GM19099 (cell line): ENCODE measurements around the gene STH.

ENCODE experiments used
- POLR2A ChIP-seq: IDR thresholded peaks from 3 replicates; pipeline ENCODE4 v1.6.1; 2011; ENCODE audit warnings: low read depth; ENCODE audit not compliant: insufficient read length; ENCODE audit errors: extremely low read depth

Gene STH

GRCh38 chr17:46035112-46035818 is 36.2 kb downstream of the STH start:
- TF ChIP-seq POLR2A = no peak

DNA sequence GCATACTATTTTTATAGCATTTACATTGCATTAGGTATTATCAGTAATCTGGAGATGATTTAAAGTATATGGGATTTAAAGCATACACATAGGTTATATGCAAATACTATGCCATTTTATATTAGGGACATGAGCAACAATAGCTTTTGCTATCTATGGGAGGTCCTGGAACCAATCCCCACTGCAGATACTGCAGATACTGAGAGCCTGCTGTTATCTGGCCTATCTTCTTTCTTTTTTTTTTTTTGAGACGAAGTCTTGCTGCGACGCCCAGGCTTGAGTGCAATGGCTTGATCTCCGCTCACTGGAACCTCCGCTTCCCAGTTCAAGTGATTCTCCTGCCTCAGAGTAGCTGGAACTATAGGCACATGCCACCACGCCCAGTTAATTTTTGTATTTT is 37.4 kb downstream of the STH start:
- no peak for TF ChIP-seq POLR2A

DNA sequence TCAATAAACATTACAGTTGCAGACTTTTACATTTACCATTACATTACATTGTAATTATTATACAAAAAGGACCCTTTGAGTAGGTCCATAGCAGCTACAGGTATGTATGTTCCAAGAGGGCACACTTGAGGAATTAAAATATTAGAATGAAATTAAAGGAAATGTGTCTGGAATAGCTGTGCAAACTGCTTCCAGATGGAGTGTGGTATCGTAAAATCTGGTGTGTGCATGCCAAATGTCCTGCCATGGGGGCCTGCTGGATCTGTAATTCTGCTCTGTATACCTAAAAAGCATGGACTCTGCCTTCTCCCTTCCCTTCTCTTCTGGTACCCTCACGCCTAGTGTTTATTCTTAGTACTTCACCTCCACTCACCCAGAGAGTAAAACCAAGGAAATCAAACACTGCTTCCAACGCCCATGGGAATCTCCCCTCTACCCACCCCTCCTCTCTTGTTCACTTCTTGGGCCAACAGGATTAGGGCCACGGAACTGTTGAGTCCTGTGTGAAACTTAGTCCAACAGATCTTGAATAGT is 38.7 kb downstream of the STH start:
- TF ChIP-seq POLR2A = no peak

DNA sequence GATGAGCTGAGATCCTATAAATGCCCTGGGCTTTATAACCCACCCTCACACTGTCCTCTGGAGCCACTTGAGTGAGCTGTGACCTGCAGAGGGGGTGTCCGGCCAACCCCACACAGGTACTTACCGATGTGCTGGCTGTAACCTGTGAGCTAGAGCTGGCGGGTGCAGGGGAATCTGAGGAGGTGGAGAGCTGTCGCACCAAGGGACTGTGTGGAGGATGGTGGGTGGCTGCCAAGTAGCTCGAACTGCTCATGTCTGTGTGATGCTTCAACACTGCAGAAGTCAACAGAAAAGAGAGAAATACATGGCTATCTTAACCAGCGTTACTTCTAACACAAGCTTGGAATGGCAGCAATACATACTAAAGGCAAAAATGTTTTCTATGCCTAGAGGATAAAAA is 39.4 kb downstream of the STH start:
- TF ChIP-seq POLR2A = no peak

GRCh38 chr17:46038937-46039336 is 39.9 kb downstream of the STH start:
- TF ChIP-seq POLR2A = no peak

DNA sequence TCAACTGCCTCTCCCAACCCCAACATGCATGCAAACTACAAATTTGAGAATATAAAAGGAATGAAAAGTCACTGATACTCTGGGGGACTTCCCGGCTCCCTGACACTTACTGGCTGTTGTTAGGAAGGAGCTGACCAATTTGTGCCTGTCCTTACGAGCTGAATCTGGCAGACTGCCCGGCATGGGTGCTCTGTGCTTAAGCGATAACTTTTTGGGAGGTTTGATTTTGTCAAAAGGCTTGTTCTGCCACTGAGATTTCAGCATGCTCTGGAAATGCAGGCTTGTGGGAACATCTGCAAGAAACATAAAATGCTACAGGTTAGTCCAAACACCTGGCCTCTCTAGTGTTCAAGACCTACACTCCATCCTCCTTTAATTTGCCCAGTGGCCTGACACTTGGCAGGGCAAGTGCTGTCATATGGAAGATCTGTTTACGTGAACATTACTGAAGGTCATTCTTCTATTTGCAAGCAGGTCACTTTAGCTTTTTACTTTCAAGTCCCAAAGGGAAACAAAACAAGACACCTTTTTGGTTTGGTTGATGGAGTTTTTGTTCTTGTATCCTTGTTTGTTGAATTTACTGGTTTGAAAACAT is 40.6 kb downstream of the STH start:
- TF ChIP-seq POLR2A = no peak

DNA sequence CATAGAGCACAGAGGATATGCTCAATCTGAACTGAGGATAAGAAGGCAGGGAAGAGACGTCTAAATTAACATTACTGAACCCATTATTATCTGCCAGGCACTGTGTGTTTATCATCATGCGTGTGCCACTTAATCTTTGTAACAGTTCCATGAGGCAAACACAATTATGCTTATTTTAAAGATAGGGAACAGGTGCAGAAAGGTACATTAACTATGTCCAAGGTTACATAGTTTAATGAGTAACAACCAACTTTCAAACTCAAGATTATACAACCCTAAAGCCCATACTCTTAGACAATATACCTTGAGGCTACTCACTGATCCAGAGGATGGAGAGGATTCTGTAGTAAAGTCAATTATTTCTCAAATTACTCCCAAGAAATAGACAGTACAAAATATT is 43.2 kb downstream of the STH start:
- no peak for TF ChIP-seq POLR2A

- TF ChIP-seq POLR2A = no peak
Measured at GRCh38 chr17:46042925-46043324, 43.9 kb downstream of the STH start.

DNA sequence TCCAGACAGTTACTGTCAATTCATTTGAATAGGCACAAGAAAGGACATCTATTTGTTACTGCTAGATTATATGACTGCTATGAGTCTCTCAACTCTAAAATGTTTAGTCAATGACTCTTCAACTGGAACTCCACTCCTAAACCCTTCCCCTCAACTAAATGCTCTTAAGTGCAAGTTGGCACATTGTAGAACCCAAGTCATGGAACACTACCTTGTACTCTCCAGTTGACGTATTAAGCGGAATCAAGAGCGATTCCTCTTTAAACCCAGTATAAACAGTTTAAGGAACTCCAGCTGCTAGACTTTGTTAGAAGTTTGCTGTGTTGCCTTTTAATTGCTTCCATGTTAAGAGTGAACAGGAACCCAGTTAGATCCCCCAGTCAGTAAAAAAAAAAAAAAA is 44.6 kb downstream of the STH start:
- TF ChIP-seq POLR2A = no peak

DNA sequence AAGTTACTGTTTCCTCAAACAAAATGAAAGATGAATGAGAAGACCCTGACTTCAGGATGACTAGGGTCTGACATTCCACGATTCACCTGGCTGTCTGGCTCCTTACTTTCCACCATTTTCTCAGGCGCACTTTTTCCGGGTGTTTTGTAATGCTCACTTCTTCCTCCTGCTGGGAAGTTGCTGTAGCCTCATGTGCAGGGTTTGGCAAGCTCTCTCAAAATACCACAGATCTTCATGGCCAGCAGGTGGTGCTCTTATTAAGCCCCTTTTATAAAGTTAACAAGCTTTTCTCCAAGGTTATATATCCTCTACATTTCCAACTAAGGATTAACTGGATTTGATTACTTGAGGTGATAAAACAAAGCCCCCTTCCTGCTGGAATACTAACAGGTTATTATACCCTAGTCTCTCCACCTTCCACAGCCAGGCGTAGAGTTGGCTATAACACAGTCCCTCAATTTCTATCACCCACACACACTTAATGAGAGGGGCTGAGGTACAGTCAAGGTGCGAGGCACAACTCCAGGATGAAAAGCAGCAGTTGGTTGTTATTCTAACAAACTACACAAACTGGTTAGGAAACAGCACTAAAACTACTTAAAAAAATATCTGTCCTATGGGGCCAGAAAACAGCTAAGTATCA is 45.4 kb downstream of the STH start:
- no peak for TF ChIP-seq POLR2A

DNA sequence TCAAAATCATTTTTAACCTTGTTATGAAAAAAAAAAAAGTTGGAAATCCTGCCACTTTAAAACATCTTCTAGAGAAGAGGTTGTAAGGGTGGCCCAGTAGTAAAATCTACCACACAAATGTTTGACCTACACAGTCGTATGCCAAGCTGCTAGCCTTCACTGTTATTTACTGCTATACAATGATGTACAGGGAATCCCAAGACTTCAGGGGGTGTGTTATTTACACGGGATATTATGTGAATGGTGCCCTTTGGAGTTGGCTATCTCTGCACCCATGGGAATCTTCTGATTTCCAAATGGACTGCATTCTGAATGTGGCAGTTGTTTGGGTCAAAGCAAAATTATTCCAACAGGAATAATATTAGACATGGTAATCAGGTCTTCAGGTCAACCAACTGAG is 45.9 kb downstream of the STH start:
- no peak for TF ChIP-seq POLR2A

GRCh38 chr17:46045639-46046038 is 46.6 kb downstream of the STH start:
- TF ChIP-seq POLR2A = no peak

- no peak for TF ChIP-seq POLR2A
Measured at GRCh38 chr17:46046957-46047356, 47.9 kb downstream of the STH start.

DNA sequence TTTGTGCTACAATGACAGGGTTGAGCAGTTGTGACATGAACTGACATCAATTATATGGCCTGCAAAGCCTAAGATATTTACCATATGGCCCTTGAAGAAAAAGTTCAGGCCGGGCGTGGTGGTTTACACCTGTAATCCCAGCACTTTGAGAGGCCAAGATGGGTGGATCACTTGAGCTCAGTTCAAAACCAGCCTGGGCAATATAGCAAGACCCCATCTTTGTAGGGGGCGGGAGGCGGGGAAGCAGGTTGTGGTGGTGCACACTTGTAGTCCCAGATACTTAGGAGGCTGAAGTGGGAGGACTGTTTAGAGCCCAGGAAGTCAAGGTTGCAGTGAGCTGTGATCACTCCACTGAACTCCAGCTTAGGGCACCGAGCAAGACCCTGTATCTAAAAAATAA is 48.3 kb downstream of the STH start:
- no peak for TF ChIP-seq POLR2A

DNA sequence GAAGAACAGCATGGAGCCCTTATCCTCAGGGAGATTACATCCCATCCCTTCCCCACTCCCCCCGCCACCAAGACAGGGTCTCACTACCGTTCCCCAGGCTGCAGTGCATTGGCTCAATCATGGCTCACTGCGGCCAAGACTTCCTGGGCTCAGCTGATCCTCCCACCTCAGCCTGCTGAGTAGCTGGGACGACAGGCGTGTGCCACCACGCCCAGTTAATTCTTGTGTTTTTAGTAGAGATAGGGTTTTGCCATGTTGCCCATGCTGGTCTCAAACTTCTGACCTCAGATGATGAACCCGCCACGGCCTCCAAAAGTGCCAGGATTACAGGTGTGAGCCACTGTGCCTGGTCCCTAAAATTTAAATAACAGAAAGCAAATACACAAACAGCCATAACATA is 48.8 kb downstream of the STH start:
- TF ChIP-seq POLR2A = no peak
